Gastroesophageal sphincter (tissue), 3 donors: ENCODE measurements around the gene RTN4R.

ENCODE experiments used
- CTCF ChIP-seq, 4 experiments: fragments of 200-600 bp in 2 of 4; fragments of 450-650 bp in 2 of 4; sonication (generic) in 1 of 4; IDR thresholded peaks; one replicate each; pipeline ENCODE4 v1.5.1; 2017 to 2019; ENCODE audit warnings: antibody characterized with exemption in 4 of 4, mild to moderate bottlenecking in 2 of 4, moderate library complexity in 2 of 4
- POLR2AphosphoS5 ChIP-seq: sonication (generic); formaldehyde crosslinking; IDR thresholded peaks from one replicate; pipeline ENCODE4 v1.6.1; 2017; ENCODE audit warnings: antibody characterized with exemption

GRCh38 chr22:20290578-20291248 is 22.6 kb upstream of the RTN4R start:
- no peak for TF ChIP-seq CTCF (IDR thresholded peaks at IDR 0.05)
- no peak for TF ChIP-seq POLR2AphosphoS5
